ENCODE measurements around the gene SLC4A4.

SLC4A4 gene

GRCh38 chr4:71474731-71475130 is 135.9 kb downstream of the SLC4A4 start:
- no peak for FAIRE-seq

GRCh38 chr4:71476240-71476639 is 137.4 kb downstream of the SLC4A4 start:
- no peak for FAIRE-seq

- FAIRE-seq, result no peak
These were observed 147.9 kb downstream of the SLC4A4 start for GRCh38 chr4:71486550-71487343.

- FAIRE-seq, result no peak
These were observed 148.6 kb downstream of the SLC4A4 start for GRCh38 chr4:71487344-71487920.

GRCh38 chr4:71494539-71494938 is 155.7 kb downstream of the SLC4A4 start:
- FAIRE-seq, result no peak

GRCh38 chr4:71495454-71495853 is 156.6 kb downstream of the SLC4A4 start:
- FAIRE-seq, result no peak

GRCh38 chr4:71497078-71497477 is 158.3 kb downstream of the SLC4A4 start:
- no peak for FAIRE-seq

- FAIRE-seq, result no peak
These were observed 159.2 kb downstream of the SLC4A4 start for GRCh38 chr4:71498002-71498401.

GRCh38 chr4:71498625-71499024 is 159.8 kb downstream of the SLC4A4 start:
- FAIRE-seq, result no peak

- no peak for FAIRE-seq
These were observed 163.2 kb downstream of the SLC4A4 start for GRCh38 chr4:71501992-71502391.

GRCh38 chr4:71518283-71518989 is 179.6 kb downstream of the SLC4A4 start:
- no peak for FAIRE-seq

GRCh38 chr4:71520308-71520707 is 181.5 kb downstream of the SLC4A4 start:
- no peak for FAIRE-seq

- no peak for FAIRE-seq
These were observed 182.0 kb downstream of the SLC4A4 start for GRCh38 chr4:71520850-71521249.

GRCh38 chr4:71524756-71525155 is 185.9 kb downstream of the SLC4A4 start:
- no peak for FAIRE-seq

- no peak for FAIRE-seq
These were observed 188.0 kb downstream of the SLC4A4 start for GRCh38 chr4:71526637-71527406.

- no peak for FAIRE-seq
These were observed 193.6 kb downstream of the SLC4A4 start for GRCh38 chr4:71532407-71532806.

GRCh38 chr4:71533121-71533520 is 194.3 kb downstream of the SLC4A4 start:
- FAIRE-seq, result no peak

- FAIRE-seq, result no peak
These were observed 198.8 kb downstream of the SLC4A4 start for GRCh38 chr4:71537551-71538065.

GRCh38 chr4:71538528-71538927 is 199.7 kb downstream of the SLC4A4 start:
- FAIRE-seq, result no peak

- no peak for FAIRE-seq
These were observed 202.0 kb downstream of the SLC4A4 start for GRCh38 chr4:71540749-71541269.

GRCh38 chr4:71541541-71541940 is 202.7 kb downstream of the SLC4A4 start:
- FAIRE-seq, result no peak

- FAIRE-seq, result no peak
These were observed 206.3 kb downstream of the SLC4A4 start for GRCh38 chr4:71545168-71545567.
